Peyer's patch (tissue), 4 donors: Measurements from ENCODE around the gene LRRC46. TPM values are rescaled to one million over a fixed set of nuclear protein-coding genes. Genes with fewer than 3 reads are reported as not detected.

Source experiments
- DNase-seq, 3 donors: peaks; one replicate each; pipeline ENCODE4 v3.0.0-alpha.2; 2017 to 2019
- H3K27ac ChIP-seq, 4 donors: fragments of 200-600 bp; sonication (generic); one replicate each; pipeline ENCODE4 v1.5.1; 2016 to 2019
- H3K27me3 ChIP-seq, 2 donors: fragments of 200-600 bp; sonication (generic); one replicate each; pipeline ENCODE4 v1.5.1; 2019
- H3K36me3 ChIP-seq, 3 donors: fragments of 200-600 bp; sonication (generic); one replicate each; pipeline ENCODE4 v1.5.1; 2016 to 2019
- H3K4me1 ChIP-seq, 4 donors: fragments of 200-600 bp; sonication (generic); one replicate each; pipeline ENCODE4 v1.5.1; 2016 to 2019
- H3K4me3 ChIP-seq, 4 donors: fragments of 200-600 bp; sonication (generic); 1 replicate in 3 of 4; 2 replicates in 1 of 4; pipeline ENCODE4 v1.5.1; 2016 to 2019; ENCODE audit warnings: mild to moderate bottlenecking in 1 of 4
- H3K9me3 ChIP-seq, 4 donors: fragments of 200-600 bp; sonication (generic); one replicate each; pipeline ENCODE4 v1.5.1; 2016 to 2019; ENCODE audit warnings: mild to moderate bottlenecking in 1 of 4
- POLR2A ChIP-seq, 2 donors: fragments of 450-650 bp; IDR thresholded peaks; one replicate each; pipeline ENCODE4 v1.5.1; 2017; ENCODE audit warnings: antibody characterized with exemption in 2 of 2, mild to moderate bottlenecking in 2 of 2, moderate library complexity in 2 of 2
- total RNA-seq, 4 donors: library from RNA; depleted of rRNA; stranded (reverse); fragments of >200 nt; gene quantifications; one replicate each; pipeline ENCODE4 v1.1.0, GENCODE V29; 2016
- TF ChIP-seq, protein P1 (sequence below), 6 experiments: fragments of 450-650 bp in 4 of 6; fragments of 200-600 bp in 2 of 6; sonication (generic) in 1 of 6; IDR thresholded peaks; one replicate each; pipeline ENCODE4 v1.5.1; 2017 to 2019; ENCODE audit warnings: antibody characterized with exemption in 6 of 6, mild to moderate bottlenecking in 3 of 6, moderate library complexity in 1 of 6

LRRC46 gene
- total RNA-seq, 4 donors from 2014 or later = 0.40 TPM; not detected in 3

DNA sequence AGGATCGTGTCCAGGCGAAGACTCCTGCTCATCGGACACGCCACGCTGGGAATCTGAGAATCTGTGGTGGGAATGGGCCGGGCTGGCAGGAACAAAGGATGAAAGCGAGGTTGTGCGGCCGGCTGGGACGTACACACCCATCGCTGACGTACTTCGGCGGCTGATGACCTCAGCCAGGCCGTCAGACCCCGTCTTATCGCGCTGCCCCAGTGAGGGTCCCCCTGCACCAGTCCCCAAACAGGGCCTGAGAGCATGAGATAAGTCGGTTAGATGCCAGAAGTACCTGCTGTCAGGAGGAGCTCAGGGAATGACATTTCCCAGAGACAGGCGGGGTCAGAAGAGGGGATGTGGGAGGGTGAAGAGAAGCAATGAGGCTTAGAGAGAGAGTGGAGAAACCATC lies 35.5 kb downstream of the LRRC46 start:
- H3K9me3 ChIP-seq = no peaks in the 10 kb centered on the region
- no peak for DNase-seq
- no peaks in the 10 kb centered on the region for H3K27me3 ChIP-seq
- TF ChIP-seq POLR2A (IDR thresholded peaks at IDR 0.05) = no peak
- TF ChIP-seq, protein P1, sequence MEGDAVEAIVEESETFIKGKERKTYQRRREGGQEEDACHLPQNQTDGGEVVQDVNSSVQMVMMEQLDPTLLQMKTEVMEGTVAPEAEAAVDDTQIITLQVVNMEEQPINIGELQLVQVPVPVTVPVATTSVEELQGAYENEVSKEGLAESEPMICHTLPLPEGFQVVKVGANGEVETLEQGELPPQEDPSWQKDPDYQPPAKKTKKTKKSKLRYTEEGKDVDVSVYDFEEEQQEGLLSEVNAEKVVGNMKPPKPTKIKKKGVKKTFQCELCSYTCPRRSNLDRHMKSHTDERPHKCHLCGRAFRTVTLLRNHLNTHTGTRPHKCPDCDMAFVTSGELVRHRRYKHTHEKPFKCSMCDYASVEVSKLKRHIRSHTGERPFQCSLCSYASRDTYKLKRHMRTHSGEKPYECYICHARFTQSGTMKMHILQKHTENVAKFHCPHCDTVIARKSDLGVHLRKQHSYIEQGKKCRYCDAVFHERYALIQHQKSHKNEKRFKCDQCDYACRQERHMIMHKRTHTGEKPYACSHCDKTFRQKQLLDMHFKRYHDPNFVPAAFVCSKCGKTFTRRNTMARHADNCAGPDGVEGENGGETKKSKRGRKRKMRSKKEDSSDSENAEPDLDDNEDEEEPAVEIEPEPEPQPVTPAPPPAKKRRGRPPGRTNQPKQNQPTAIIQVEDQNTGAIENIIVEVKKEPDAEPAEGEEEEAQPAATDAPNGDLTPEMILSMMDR (IDR thresholded peaks at IDR 0.05) = no peak
- H3K36me3 ChIP-seq = no peaks in the 10 kb centered on the region
- peaks cover 0 to 11% (median 0%) of the 10 kb centered on the region in 4 donors for H3K4me1 ChIP-seq
- H3K27ac ChIP-seq = no peak overlapping the region
- no peak overlapping the region for H3K4me3 ChIP-seq

- no peak for TF ChIP-seq POLR2A (IDR thresholded peaks at IDR 0.05)
- TF ChIP-seq, protein P1 (IDR thresholded peaks at IDR 0.05) = no peak
- DNase-seq = no peak
- Histone ChIP-seq H3K4me1 (peaks cover 0 to 11% (median 6%) of the 10 kb centered on the region in 4 donors), H3K4me3 (no peak overlapping the region), H3K9me3 (no peaks in the 10 kb centered on the region), H3K27me3 (no peaks in the 10 kb centered on the region), H3K36me3 (no peaks in the 10 kb centered on the region), H3K27ac (no peak overlapping the region)
Observed at GRCh38 chr17:47867813-47868533, 36.5 kb downstream of the LRRC46 start.

- Histone ChIP-seq H3K27me3 (no peaks in the 10 kb centered on the region), H3K9me3 (no peaks in the 10 kb centered on the region), H3K27ac (no peak overlapping the region), H3K36me3 (no peaks in the 10 kb centered on the region), H3K4me3 (no peak overlapping the region), H3K4me1 (peaks cover 0 to 10% (median 6%) of the 10 kb centered on the region in 4 donors)
- DNase-seq = no peak
- TF ChIP-seq, protein P1 (IDR thresholded peaks at IDR 0.05) = no peak
- no peak for TF ChIP-seq POLR2A (IDR thresholded peaks at IDR 0.05)
Observed at GRCh38 chr17:47869114-47869513, 37.6 kb downstream of the LRRC46 start.

- Histone ChIP-seq H3K27me3 (no peaks in the 10 kb centered on the region), H3K9me3 (no peaks in the 10 kb centered on the region), H3K36me3 (no peaks in the 10 kb centered on the region), H3K27ac (no peak overlapping the region), H3K4me3 (no peak overlapping the region), H3K4me1 (peaks cover 0 to 7% (median 3%) of the 10 kb centered on the region in 4 donors)
- DNase-seq = no peak
- TF ChIP-seq, protein P1 (IDR thresholded peaks at IDR 0.05) = no peak
- no peak for TF ChIP-seq POLR2A (IDR thresholded peaks at IDR 0.05)
Observed at GRCh38 chr17:47870056-47870455, 38.6 kb downstream of the LRRC46 start.

DNA sequence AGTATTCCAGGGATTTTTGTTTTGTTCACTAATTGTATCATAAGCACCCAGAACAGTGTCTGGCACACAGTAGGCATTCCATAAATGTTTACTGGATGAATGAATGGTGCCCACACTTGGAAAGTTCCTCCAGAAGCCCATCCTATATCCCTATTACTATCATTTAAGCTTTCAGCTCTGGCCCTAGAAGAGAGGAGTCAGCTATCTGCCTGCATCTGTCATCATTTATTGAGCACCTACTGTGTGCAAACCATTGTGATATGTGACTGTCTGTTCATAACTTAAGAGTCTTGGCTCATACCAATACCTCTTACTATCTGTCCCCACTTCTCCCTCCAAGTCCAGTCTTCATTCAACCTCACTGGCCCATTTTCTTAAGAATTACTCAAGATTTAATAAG lies 39.6 kb downstream of the LRRC46 start:
- H3K27ac ChIP-seq = no peak overlapping the region
- no peak overlapping the region for H3K4me3 ChIP-seq
- no peaks in the 10 kb centered on the region for H3K36me3 ChIP-seq
- no peak for DNase-seq
- TF ChIP-seq POLR2A (IDR thresholded peaks at IDR 0.05) = no peak
- TF ChIP-seq, protein P1 (IDR thresholded peaks at IDR 0.05) = no peak
- H3K4me1 ChIP-seq = peaks cover 0 to 7% (median 3%) of the 10 kb centered on the region in 4 donors
- H3K27me3 ChIP-seq = no peaks in the 10 kb centered on the region
- no peaks in the 10 kb centered on the region for H3K9me3 ChIP-seq
